Right ventricle myocardium superior (tissue), 1 donor: ENCODE data around the gene HLA-DQB1. TPM values are rescaled to one million over a fixed set of nuclear protein-coding genes. Genes with fewer than 3 reads are reported as not detected.
"Not testable (repeated sequence)": the region's sequence is repeated elsewhere in the genome, so short reads cannot be mapped to it uniquely, and the experiment has no call there.

Experiments
- ATAC-seq: fragments of 200-7000 bp; cut with Tn5 transposase; one replicate; pipeline ENCODE4 v1.9.1; 2020; ENCODE audit warnings: mild to moderate bottlenecking; ENCODE audit not compliant: poor library complexity
- DNase-seq: peaks from one replicate; pipeline ENCODE4 v3.0.0-alpha.2; 2020
- intact Hi-C: fragments of 100-400 bp; cut with DNase I; formaldehyde crosslinking; loops from one replicate; pipeline ENCODE4 v1.11.2; 2022
- total RNA-seq: library from RNA; stranded (reverse); fragmentation: NEBNext Ultra II Directional; extraction: Animal tissue kit (Norgen Biotek cat#: 25700); gene quantifications from one replicate; pipeline ENCODE4 v1.2.1, GENCODE V29; 2021
- donor health status: DM: no; HTN: yes; CAD: no; lungs with severe emphysema.

The HLA-DQB1 gene
- total RNA-seq, 1 donor from 2014 or later: 2.9 TPM

DNA sequence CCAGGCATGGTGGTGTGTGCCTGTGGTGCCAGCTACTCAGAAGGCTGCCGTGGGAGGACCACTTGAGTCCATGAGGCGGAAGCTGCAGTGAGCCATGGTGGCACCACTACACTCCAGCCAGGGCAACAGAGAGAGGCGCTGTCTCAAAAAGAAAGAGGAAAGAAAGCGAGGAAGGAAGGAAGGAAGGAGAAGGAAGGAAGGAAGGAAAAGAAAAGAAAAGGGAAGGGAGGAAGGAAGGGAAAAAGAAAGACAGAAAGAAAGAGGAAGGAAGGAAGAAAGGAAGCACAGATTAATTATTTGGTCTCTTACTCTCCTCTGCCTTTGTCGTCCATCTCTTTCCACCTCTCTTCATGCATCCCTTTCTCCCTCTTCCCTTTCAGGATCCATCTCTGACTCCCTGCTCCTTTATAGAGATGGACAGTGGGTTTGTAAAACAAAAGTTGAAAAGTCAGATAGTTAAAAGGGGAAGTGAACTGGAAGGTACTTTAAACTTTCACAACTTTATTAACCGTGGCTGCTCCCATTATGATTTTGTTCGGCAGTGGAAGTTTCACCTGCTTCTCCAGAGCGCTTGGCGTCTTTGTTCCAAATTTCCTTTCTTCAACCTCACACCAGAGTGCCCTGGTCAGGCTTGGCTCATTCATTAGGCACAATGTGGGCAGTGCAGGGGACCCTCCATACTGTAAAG lies 27.8 kb downstream of the HLA-DQB1 start:
- intact Hi-C loops: no loop called here
- DNase-seq: no peak

DNA sequence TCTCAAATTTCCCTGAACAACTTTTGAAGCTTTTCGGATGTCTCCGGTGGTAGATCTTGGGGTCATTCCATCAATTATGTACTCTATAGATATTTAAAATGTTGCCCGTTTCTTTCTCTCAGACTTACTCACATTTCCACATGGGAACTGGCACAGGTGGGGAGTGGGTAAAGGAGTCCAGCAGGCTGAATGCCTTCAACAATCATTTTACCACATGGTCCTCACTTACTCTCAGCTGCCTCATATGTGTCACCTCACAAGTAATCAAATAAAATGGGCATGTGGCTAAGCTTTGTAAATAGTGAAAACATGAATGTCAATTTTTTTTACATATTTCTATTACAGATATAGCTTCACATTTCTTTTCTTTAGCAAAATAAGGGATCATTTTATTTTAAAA lies 28.6 kb downstream of the HLA-DQB1 start:
- ATAC-seq (no peak), DNase-seq (no peak)
- intact Hi-C loops: no loop called here

More for the DNA sequence above, 27.8 kb downstream of the HLA-DQB1 start:
- ATAC-seq: no peak

DNA sequence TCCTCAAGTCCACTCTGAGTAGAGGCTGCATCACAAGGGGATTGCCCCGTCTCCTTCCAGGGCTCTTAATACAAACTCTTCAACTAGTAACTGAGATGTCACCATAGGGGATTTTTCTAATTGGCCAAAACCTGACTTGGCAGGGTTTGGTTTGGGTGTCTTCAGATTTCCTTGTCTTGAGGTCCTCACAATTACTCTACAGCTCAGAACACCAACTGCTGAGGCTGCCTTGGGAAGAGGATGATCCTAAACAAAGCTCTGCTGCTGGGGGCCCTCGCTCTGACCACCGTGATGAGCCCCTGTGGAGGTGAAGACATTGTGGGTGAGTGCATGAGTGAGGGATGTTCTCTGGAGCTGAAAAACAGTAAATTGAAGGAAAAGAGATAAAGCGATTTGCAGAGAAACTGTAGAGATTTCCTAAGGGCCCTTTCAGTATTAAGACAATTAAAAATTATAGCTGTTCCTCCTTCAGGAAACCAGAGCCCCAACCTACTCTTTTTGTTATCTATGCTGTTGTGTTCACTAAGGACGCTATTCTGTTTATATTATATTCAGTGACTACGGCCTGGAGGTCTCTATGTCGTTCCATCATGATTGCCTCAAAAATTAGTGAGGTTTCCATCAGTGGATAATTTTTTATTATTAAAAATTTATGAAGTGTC lies 29.1 kb downstream of the HLA-DQB1 start, which contains the start of gene HLA-DQA1:
Gene HLA-DQA1, plus strand, starts transcription at position 188 of the 662 bp plus-strand sequence. Its CDS starts 53 bp downstream, at position 241.
- intact Hi-C loops: no loop called here
- DNase-seq (no peak), ATAC-seq (peak; percentile 27)

DNA sequence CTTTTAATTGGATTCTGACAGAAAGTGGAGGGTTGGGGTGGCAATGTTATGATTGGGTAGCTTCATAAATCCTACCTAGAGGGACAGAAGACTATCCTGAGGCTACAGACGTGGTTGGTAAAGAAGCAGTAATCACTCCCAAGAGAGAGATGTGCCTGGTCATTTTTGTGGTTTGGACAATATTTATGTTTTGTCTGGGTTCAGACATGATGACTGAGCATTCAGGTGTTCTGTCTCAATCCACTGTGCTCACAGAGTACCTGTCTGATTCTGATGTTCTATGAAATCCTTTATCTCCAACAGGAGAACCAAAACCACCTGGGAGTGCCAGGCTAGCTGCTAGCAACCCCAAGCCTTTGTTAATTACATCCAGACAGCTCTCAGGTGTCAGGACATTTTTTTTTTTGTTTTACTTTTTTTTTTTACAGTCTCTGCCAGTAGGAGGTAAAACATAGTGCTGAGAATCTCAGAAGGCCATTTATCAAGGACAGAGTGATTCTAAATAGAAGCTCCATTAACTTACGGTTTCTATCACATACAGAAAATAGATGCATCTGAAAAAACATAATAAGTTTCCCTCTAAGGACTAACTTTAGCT lies 30.8 kb downstream of the HLA-DQB1 start:
- ATAC-seq (no peak), DNase-seq (no peak)
- intact Hi-C loops: no loop called here

DNA sequence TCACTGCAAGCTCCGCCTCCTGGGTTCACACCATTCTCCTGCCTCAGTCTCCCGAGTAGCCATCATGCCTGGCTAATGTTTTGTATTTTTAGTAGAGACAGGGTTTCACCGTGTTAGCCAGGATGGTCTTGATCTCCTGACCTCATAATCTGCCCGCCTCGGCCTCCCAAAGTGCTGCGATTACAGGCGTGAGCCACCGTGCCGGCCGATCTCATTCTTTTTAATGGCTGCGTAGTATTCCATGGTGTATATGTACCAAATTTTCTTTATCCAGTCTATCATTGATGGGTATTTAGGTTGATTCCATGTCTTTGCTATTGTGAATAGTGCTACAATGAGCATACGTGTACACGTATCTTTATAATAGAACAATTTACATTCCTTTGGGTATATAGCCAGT lies 36.7 kb downstream of the HLA-DQB1 start:
- ATAC-seq, DNase-seq, intact Hi-C loops: not testable (repeated sequence)

DNA sequence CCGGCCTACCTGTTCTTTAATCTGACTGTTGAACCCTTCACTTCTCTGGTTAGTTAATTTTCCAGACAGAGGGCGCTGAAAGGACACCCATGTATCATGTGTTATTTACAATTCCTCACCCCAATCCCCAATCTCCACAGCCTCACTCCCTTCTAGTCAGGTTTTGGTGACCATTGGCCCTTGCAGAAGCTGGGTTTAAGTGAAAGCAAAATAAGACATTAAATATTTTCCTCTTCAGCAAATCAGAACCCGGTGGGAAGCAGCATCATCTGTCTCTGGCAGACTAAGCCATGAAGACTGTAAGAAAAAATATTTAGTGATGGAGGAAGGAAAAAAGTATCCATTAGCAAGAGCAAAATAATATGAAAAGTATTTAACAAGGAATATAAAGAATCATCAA lies 38.6 kb downstream of the HLA-DQB1 start:
- ATAC-seq (no peak), DNase-seq (no peak)
- intact Hi-C loops: no loop called here

DNA sequence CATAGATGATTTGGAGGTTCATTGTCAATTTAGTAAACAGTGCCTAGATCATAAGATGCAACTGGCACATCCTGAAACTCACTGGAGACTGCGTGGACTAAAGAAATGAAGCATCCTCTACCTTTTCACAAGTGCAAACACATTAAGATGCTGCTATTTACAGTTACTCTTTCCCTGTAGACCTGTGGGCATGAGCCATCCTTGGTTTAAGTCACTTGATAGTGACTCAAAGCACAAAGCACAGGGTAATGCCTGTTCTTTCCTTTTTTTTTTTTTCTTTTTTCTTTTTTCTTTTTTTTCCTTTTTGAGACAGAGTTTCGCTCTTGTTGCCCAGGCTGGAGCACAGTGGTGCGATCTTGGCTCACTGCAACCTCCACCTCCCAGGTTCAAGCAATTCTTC lies 39.2 kb downstream of the HLA-DQB1 start:
- ATAC-seq (no peak), DNase-seq (no peak)
- intact Hi-C loops: no loop called here

DNA sequence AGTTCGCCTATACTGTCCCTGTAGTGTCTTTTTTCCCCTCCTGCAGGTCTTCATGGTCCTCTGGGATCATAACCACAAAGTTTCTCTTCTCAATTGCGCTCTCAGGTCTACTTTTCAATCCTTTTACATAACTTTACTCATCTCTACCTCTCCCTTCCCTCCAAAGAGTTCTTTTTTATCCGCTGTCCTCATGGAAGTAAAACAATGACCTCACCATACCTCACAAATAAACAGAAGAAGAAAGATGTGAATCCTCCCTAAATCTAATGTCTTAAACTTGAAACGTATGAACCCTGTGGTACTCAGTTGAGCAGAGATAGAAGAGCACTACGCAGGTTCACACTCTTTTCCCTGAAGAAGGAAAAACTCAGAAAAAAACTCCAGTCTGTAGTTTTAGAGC lies 41.3 kb downstream of the HLA-DQB1 start:
- DNase-seq (no peak), ATAC-seq (no peak)
- intact Hi-C loops: no loop called here

DNA sequence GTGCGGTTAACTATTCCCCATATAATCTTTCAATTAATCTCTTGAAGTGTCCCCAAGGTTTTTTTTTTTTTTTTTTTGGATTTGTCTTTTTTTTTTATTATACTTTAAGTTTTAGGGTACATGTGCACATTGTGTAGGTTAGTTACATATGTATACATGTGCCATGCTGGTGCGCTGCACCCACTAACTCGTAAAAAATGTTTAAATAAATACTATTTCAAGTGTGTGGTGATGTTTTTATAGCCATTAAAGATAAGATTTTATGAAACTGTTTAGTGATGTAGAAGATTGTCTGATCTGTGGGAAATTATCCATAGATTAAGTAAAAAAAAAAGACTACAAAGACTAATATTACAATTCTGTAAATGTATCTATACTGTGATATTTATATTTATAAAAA lies 41.9 kb downstream of the HLA-DQB1 start:
- ATAC-seq: no peak
- DNase-seq: no peak
- intact Hi-C loops: no loop called here

DNA sequence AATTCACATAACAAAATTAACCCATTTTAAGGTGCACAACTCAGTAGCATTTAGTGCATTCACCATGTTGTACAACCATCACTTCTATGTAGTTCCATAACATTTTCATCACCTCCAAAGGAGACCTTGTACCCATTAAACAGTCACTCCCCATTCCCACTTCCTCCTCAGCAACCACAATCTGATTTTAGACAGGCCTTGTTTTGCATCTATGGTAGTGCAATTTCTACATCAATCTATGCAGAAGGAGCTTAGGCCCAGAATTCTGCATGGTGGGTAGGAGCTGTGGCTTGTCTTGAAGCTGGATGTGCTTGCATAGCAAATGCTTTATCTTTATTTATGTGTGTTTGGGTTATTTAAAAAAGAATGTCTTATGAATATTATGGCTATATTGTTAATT lies 42.8 kb downstream of the HLA-DQB1 start:
- no peak for ATAC-seq
- intact Hi-C loops: no loop called here

DNA sequence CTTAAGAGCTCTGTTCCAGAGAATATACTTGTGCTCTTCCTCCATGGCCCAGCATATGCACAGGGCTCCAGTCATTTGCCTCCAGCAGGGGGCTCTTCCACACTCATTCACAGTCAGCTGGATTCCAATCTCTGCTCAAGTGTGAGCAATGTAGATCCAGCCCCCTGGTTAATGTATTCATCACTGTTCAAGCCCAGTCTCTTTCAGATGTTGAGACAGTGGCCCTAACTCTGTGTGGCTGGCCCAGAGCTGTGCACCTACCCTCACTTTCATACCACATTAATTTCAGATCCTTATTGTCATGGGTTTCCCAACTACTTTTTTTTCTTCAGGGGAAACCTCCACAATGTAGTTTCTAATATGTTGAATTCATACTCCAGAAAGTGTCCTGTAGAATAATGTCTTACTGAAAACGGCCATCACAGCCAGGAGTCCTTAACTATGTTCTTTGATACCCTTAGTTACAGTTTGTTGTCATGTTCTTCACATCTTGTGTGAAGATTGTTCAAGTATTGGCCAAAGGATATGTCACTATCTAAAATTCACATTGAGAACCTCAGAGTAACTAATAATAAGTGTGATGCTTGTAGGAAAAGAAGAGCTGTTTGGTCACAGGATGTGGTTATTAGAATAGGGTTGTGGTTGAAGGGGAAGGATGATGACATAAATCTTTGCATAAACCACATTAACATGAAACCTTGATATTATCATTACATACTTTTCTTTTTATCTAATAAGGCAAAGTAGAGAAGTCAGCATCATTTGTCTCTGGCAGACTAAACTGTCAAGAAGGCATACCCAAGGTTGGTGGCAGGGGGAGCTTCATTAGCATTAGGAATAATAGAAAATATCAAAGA lies 43.7 kb downstream of the HLA-DQB1 start:
- DNase-seq: no peak
- intact Hi-C loops: no loop called here

More for the DNA sequence above, 42.8 kb downstream of the HLA-DQB1 start:
- no peak for DNase-seq

DNA sequence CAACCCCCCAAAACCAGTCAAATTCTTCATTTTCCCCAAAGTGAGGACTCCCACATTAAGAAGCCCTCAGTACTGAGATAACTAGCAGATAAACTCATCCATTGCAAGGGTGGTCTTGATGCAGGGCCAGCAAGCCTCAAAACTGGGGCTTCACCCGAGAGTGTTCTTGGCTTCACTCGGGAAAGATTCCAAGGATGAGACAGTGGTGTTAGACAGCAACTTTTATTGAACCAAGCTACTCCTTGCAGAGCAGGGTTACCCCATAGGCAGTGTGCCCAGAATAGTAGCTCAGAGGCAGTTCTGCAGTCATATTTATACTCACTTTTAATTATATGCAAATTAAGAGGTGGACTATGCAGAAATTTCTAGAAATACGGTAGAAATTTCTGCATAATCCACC lies 45.1 kb downstream of the HLA-DQB1 start:
- ATAC-seq: no peak
- DNase-seq: no peak
- intact Hi-C loops: no loop called here

More for the DNA sequence above, 43.7 kb downstream of the HLA-DQB1 start:
- peak; percentile 75 for ATAC-seq

DNA sequence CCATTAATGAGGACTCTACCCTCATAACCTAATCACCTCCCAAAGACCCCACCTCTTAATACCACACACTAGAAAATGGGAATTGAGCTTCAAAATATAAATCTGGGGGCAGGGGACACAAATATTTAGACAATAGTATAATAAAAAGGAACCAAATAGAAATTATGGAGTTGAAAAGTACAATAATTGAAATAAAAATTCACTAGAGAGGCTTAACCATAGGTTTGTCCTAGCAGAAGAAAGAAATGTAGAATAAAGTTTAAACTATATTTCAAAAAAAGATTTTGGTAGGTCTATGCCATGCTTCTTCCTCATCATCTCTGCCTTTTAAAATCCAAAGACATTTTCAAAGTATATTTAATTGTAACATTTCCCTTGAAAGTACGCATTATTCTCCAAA lies 48.7 kb downstream of the HLA-DQB1 start:
- DNase-seq (no peak), ATAC-seq (no peak)
- intact Hi-C loops: no loop called here

DNA sequence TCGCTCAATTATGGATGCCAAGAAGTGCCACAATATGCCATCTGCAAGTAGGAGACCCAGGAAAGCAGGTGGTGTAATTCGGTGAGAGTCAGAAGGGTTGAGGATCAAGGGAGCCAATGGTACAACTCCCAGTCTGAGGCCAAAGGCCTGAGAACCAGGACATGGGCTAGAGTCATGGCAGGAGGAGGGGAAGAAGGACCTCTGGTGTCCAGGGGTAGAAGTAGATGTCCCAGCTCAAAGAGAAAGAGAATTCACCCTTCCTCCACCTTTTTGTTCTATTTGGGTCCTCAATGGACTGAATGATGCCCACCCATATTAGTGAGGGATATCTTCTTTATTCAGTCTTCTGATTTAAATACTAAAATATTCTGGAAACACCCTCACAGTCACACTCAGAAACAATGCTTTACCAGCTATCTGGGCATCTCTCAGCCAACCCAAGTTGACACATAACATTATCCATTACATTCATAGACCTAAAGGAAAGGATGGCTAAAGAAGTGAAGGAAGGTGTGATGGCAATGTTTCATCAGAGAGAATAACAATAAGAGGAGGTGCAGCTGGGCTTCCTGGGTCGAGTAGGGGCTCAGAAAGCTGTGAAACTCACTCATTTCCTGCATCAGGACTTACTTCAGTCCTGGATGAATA lies 50.4 kb downstream of the HLA-DQB1 start:
- DNase-seq: no peak
- intact Hi-C loops: no loop called here
- ATAC-seq: no peak

DNA sequence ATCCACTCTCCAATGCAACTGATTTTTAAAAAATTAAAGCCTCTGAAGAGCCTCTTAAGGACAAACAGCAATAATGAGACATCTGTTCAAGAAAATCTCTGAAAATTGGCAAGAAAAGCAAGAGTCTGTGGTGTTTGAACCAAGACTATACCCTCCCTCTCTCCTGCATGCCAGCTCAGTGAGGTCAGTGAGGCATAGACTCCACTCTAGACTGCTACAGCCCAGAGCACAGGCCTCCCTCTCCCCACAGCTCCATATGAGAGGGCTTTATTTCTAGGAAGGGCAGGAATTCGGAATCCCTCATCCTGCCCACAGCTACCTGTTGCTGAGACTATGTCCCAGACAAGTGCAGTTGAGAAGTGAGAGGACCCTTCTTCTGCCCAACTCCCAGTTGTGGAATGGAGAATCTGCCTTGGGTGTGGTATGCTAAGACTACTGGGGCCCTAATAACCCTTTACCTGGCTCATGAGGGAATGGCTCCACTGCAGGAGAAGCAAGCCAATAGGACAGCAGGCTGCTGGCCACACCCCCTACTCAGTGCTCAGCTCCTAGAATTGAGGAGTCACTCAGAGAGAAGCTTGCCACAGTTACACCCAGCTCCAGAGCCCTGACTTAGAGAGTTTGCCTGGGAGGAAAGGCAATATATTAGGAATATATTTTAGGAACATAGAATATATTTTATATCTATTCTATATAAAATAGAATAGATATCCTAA lies 51.9 kb downstream of the HLA-DQB1 start:
- ATAC-seq: no peak
- intact Hi-C loops: no loop called here
- DNase-seq: no peak

DNA sequence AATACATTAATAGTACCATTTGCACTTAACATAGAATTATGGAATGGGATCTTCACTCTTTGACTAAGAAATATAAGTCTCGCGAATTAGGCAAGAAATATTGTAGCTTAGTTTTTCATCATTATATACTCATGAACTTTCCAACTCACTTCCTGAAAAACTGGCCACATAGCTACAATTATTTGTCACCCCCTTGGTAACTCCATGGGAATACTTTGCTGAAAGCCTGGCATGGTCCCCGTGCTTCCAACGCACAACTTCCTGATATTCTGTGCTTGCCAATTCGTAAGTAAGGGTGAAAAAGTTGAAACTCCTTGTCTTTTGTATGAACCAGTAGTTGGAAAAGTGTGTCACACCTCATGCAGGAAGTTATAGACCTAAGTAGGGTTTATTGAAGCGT lies 53.0 kb downstream of the HLA-DQB1 start:
- ATAC-seq: no peak
- no peak for DNase-seq
- intact Hi-C loops: no loop called here

DNA sequence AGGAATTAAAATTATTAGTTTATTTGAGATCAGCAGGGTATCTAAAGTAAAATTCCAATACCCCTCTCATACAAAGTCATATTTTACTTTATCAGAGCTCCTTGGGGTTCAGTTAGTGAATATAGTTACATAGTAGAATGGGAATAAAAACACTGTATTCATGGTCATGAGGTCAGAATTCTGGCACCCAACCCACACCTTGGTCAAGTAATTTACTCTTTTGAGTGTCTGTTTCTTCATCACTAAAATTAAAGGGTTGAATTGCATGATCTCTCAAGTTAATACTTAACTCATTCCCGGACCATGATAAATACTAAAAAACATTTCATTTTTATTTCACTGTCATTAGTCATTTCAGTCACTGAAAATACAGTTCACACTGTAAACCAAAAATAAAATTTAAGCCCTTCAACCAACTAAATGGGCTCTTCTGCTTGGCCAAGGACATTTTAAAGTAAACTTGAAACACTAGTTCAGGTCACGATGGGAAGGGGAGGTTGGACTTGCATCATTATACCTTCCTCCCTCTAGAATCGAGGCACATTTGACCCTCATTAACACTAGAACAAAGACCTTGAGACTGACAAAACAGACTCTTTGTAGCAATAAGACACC lies 55.7 kb downstream of the HLA-DQB1 start:
- ATAC-seq (no peak), DNase-seq (no peak)
- intact Hi-C loops: no loop called here
